IMR-90 (cell line): ENCODE data around the gene ZFR2. TPM values are rescaled to one million over a fixed set of nuclear protein-coding genes. Genes with fewer than 3 reads are reported as not detected.

Source experiments
- ATAC-seq: fragments of 200-7000 bp; cut with Tn5 transposase; 2 replicates; pipeline ENCODE4 v1.9.1; 2020; ENCODE audit warnings: low read depth, mild to moderate bottlenecking, moderate library complexity
- BruUV-seq: library from RNA; stranded (reverse); fragments of 400-500 nt; replicated peaks from 2 replicates; lab custom pipeline; 2021; lab: Mats Ljungman, UMichigan
- CTCF ChIA-PET: fragments of 300-600 bp; formaldehyde crosslinking; extraction: SDS; loops from one replicate; lab custom pipeline; 2021; ENCODE audit warnings: antibody characterized with exemption; lab: Yijun Ruan, JAX
- POLR2A ChIA-PET: fragments of 300-600 bp; sonication (Branson Sonifier 250); formaldehyde crosslinking; loops from one replicate; lab custom pipeline; 2022; ENCODE audit warnings: antibody characterized with exemption; ENCODE audit not compliant: unreplicated experiment; lab: Charles Lee
- DNase-seq: peaks from one replicate; pipeline ENCODE4 v3.0.0; 2013
- H2AFZ ChIP-seq: replicated peaks from 2 replicates; pipeline ENCODE3; 2013; ENCODE audit warnings: low read length, mild to moderate bottlenecking; ENCODE audit not compliant: poor library complexity
- H2AK5ac ChIP-seq: 2 replicates; pipeline ENCODE4 v1.6.1; 2013; ENCODE audit warnings: low read depth, low read length, inconsistent platforms
- H2AK9ac ChIP-seq: replicated peaks from 2 replicates; pipeline ENCODE3; 2013; ENCODE audit warnings: mild to moderate bottlenecking, low read depth, low read length, moderate library complexity; ENCODE audit not compliant: poor library complexity
- H2BK120ac ChIP-seq: 2 replicates; pipeline ENCODE4 v1.6.1; 2013; ENCODE audit warnings: low read depth, low read length, inconsistent platforms
- H2BK15ac ChIP-seq: 3 replicates; pipeline ENCODE4 v1.6.1; 2013; ENCODE audit warnings: low read depth, low read length, inconsistent platforms
- H2BK20ac ChIP-seq: 2 replicates; pipeline ENCODE4 v1.6.1; 2013; ENCODE audit warnings: low read depth, mild to moderate bottlenecking, inconsistent platforms, low read length, moderate library complexity
- H2BK5ac ChIP-seq: 2 replicates; pipeline ENCODE4 v1.6.1; 2013; ENCODE audit warnings: mild to moderate bottlenecking, low read depth, low read length, inconsistent platforms; ENCODE audit not compliant: poor library complexity, severe bottlenecking
- H3K14ac ChIP-seq: replicated peaks from 2 replicates; pipeline ENCODE4 v1.6.1; 2013; ENCODE audit warnings: low read depth, low read length, inconsistent platforms
- H3K18ac ChIP-seq: 2 replicates; pipeline ENCODE4 v1.6.1; 2013; ENCODE audit warnings: low read depth, low read length, control low read depth
- H3K23ac ChIP-seq: 2 replicates; pipeline ENCODE4 v1.6.1; 2013; ENCODE audit warnings: low read depth, low read length, inconsistent platforms
- H3K27ac ChIP-seq: 2 replicates; pipeline ENCODE4 v1.5.1; 2013; ENCODE audit warnings: mild to moderate bottlenecking, control low read depth, low read length; ENCODE audit not compliant: insufficient read depth
- H3K27me3 ChIP-seq: 2 replicates; pipeline ENCODE4 v1.6.1; 2013; ENCODE audit warnings: low read length; ENCODE audit not compliant: control insufficient read depth, insufficient read depth
- H3K36me3 ChIP-seq: 2 replicates; pipeline ENCODE4 v1.6.1; 2013; ENCODE audit warnings: low read length, mixed read lengths; ENCODE audit not compliant: control insufficient read depth, insufficient read depth
- H3K4ac ChIP-seq: 2 replicates; pipeline ENCODE4 v1.6.1; 2013; ENCODE audit warnings: low read depth, low read length, inconsistent platforms
- H3K4me1 ChIP-seq: 2 replicates; pipeline ENCODE4 v1.6.1; 2013; ENCODE audit warnings: low read length, mixed read lengths; ENCODE audit not compliant: control insufficient read depth, insufficient read depth
- H3K4me2 ChIP-seq: 2 replicates; pipeline ENCODE4 v1.6.1; 2013; ENCODE audit warnings: low read depth, mild to moderate bottlenecking, control low read depth, low read length, moderate library complexity
- H3K4me3 ChIP-seq: 2 replicates; pipeline ENCODE4 v1.5.1; 2013; ENCODE audit warnings: low read depth, mild to moderate bottlenecking, control low read depth, low read length, moderate library complexity; ENCODE audit not compliant: insufficient read depth
- H3K56ac ChIP-seq: 2 replicates; pipeline ENCODE4 v1.6.1; 2013; ENCODE audit warnings: low read length, inconsistent platforms; ENCODE audit not compliant: insufficient read depth; ENCODE audit errors: extremely low read depth
- H3K79me1 ChIP-seq, 2 experiments: 2 replicates each; pipeline ENCODE4 v1.6.1; 2013; ENCODE audit warnings: low read length in 2 of 2, inconsistent platforms in 1 of 2, low read depth in 1 of 2
- H3K9ac ChIP-seq: 2 replicates; pipeline ENCODE4 v1.6.1; 2013; ENCODE audit warnings: low read depth, low read length, control low read depth
- H3K9me1 ChIP-seq: 2 replicates; pipeline ENCODE4 v1.6.1; 2013; ENCODE audit warnings: low read length, inconsistent platforms; ENCODE audit not compliant: insufficient read depth
- H3K9me3 ChIP-seq: 2 replicates; pipeline ENCODE4 v1.6.1; 2013; ENCODE audit warnings: low read length; ENCODE audit not compliant: control insufficient read depth, insufficient read depth
- H4K20me1 ChIP-seq: 2 replicates; pipeline ENCODE4 v1.6.1; 2013; ENCODE audit warnings: low read length, inconsistent platforms; ENCODE audit not compliant: insufficient read depth
- H4K5ac ChIP-seq: 2 replicates; pipeline ENCODE4 v1.6.1; 2013; ENCODE audit warnings: mild to moderate bottlenecking, low read depth, low read length, control low read depth
- H4K8ac ChIP-seq, 2 experiments: 2 replicates each; pipeline ENCODE4 v1.6.1; 2013; ENCODE audit warnings: low read depth in 2 of 2, low read length in 2 of 2, control low read depth in 1 of 2, inconsistent platforms in 1 of 2
- H4K91ac ChIP-seq: 2 replicates; pipeline ENCODE4 v1.6.1; 2013; ENCODE audit warnings: low read depth, low read length, inconsistent platforms; ENCODE audit not compliant: insufficient read depth
- BHLHE40 ChIP-seq: fragments of 150-350 bp; IDR thresholded peaks from 2 replicates; pipeline ENCODE4 v1.6.1; 2016; ENCODE audit warnings: mild to moderate bottlenecking, low read depth, low read length
- CEBPB ChIP-seq: IDR thresholded peaks from 2 replicates; pipeline ENCODE4 v1.6.1; 2012; ENCODE audit warnings: low read depth, low read length, improper control_type of control experiment
- CHD1 ChIP-seq: IDR thresholded peaks from 2 replicates; pipeline ENCODE4 v1.6.1; 2012; ENCODE audit warnings: low read depth, low read length, improper control_type of control experiment
- FOS ChIP-seq: fragments of 150-350 bp; IDR thresholded peaks from 2 replicates; pipeline ENCODE4 v1.6.1; 2016; ENCODE audit warnings: low read depth, low read length
- MAFK ChIP-seq: IDR thresholded peaks from 2 replicates; pipeline ENCODE4 v1.6.1; 2012; ENCODE audit warnings: low read depth, low read length, improper control_type of control experiment
- MAZ ChIP-seq: IDR thresholded peaks from 2 replicates; pipeline ENCODE4 v1.6.1; 2012; ENCODE audit warnings: low read depth, mild to moderate bottlenecking, low read length, improper control_type of control experiment, moderate library complexity, borderline replicate concordance
- MXI1 ChIP-seq: IDR thresholded peaks from 2 replicates; pipeline ENCODE4 v1.6.1; 2012; ENCODE audit warnings: low read depth, mild to moderate bottlenecking, low read length, moderate library complexity, borderline replicate concordance
- NFE2L2 ChIP-seq: fragments of 150-350 bp; IDR thresholded peaks from 2 replicates; pipeline ENCODE4 v1.6.1; 2016; ENCODE audit warnings: low read depth, mild to moderate bottlenecking, low read length
- POLR2A ChIP-seq: IDR thresholded peaks from 2 replicates; pipeline ENCODE4 v1.6.1; 2012; ENCODE audit warnings: mild to moderate bottlenecking, low read depth, low read length
- RAD21 ChIP-seq: IDR thresholded peaks from 2 replicates; pipeline ENCODE4 v1.6.1; 2012; ENCODE audit warnings: low read length, improper control_type of control experiment
- RCOR1 ChIP-seq: IDR thresholded peaks from 2 replicates; pipeline ENCODE4 v1.6.1; 2012; ENCODE audit warnings: mild to moderate bottlenecking, low read length, improper control_type of control experiment; ENCODE audit not compliant: insufficient replicate concordance
- RFX5 ChIP-seq: IDR thresholded peaks from 2 replicates; pipeline ENCODE4 v1.8.0; 2012; ENCODE audit warnings: low read depth, mild to moderate bottlenecking, low read length, moderate library complexity
- SMC3 ChIP-seq: fragments of 150-350 bp; IDR thresholded peaks from 2 replicates; pipeline ENCODE4 v1.6.1; 2016; ENCODE audit warnings: low read depth, mild to moderate bottlenecking, antibody characterized with exemption, low read length, moderate library complexity
- WGBS, 2 experiments: methylation state at CpG; one replicate each; pipeline versions ENCODE4 v1.1.5 to v1.1.7; 2013; ENCODE audit warnings: missing lambda C conversion rate in 2 of 2; ENCODE audit not compliant: insufficient read length in 1 of 2; ENCODE audit errors: extremely low coverage in 2 of 2; 5-methylcytosine and 5-hydroxymethylcytosine counted together
- dilution Hi-C: fragments of 300-500 bp; cut with HindIII; formaldehyde crosslinking; loops from one replicate; pipeline ENCODE4 v1.14.3; 2018; ENCODE audit warnings: low sequenced_read_pairs; ENCODE audit not compliant: unreplicated experiment
- in situ Hi-C: fragments of 300-500 bp; cut with MboI; formaldehyde crosslinking; loops from 3 replicates; pipeline ENCODE4 v1.14.3; 2019; ENCODE audit warnings: low sequenced_read_pairs, inconsistent platforms, mixed read lengths
- intact Hi-C: fragments of 100-400 bp; cut with micrococcal nuclease; formaldehyde crosslinking; loops from 2 replicates; pipeline ENCODE4 v1.10.0; 2022
- polyA plus RNA-seq, 3 experiments: library from polyadenylated mRNA; depleted of rRNA; stranded (reverse); fragments of >200 nt; gene quantifications; 2 replicates each; pipeline ENCODE4 v1.2.3, GENCODE V29; 2012; ENCODE audit warnings: low replicate concordance in 1 of 3
- total RNA-seq: library from RNA; depleted of rRNA; stranded (reverse); fragments of >200 nt; gene quantifications from 2 replicates; pipeline ENCODE4 v1.2.3, GENCODE V29; 2012
- TF ChIP-seq, protein P1 (sequence below): fragments of 150-350 bp; IDR thresholded peaks from 2 replicates; pipeline ENCODE4 v1.6.1; 2017; ENCODE audit warnings: mild to moderate bottlenecking, antibody characterized with exemption, low read length, low read depth
- TF ChIP-seq, protein P2 (sequence below): conservative IDR thresholded peaks from 2 replicates; pipeline ENCODE4 v1.5.1; 2012; ENCODE audit warnings: mild to moderate bottlenecking, low read depth, low read length, improper control_type of control experiment
- TF ChIP-seq, protein P3 (sequence below): fragments of 150-350 bp; IDR thresholded peaks from 2 replicates; pipeline ENCODE4 v1.6.1; 2016; ENCODE audit warnings: low read depth, mild to moderate bottlenecking, low read length, moderate library complexity, borderline replicate concordance

Gene ZFR2
- total and polyA plus RNA-seq, 2 of the 4 experiments (the other 2 are of a cell fraction) = 0.19 TPM; not detected in 1

DNA sequence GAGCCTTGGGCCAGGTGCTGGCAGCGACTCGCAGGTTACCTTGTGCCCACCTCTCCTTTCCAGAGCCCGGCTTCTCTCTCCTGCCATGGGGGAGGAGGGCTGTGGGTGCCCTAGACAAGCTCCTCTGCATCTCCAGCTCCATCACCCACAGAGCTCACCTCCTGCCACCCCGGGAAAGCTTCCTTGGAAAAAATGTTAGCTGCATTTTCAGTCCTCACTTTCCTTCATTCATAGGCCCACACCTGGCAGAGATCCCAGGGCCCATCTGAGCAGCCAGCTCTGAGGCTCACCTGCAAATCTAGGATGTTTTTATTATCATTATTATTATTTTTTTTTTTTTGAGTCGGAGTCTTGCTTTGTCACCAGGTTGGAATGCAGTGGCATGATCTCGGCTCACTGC, 36.8 kb downstream of the ZFR2 start:
- no peak overlapping the region for H3K27ac ChIP-seq
- no peak overlapping the region for H4K5ac ChIP-seq
- peaks cover 18% of the 10 kb centered on the region for H3K27me3 ChIP-seq
- H3K4me3 ChIP-seq = no peak overlapping the region
- dilution Hi-C loops (no loop called here), intact Hi-C loops (no loop called here), in situ Hi-C loops (no loop called here)
- DNase-seq (no peak), ATAC-seq (no peak)
- no peaks in the 10 kb centered on the region for H3K9me3 ChIP-seq
- H3K9ac ChIP-seq = no peak overlapping the region
- H3K79me1 ChIP-seq = no peaks in the 10 kb centered on the region
- no peaks in the 10 kb centered on the region for H3K36me3 ChIP-seq
- no CpG with 5 or more reads among the region's 6 CpGs for WGBS, 2 experiments
- H3K9me1 ChIP-seq = no peaks in the 10 kb centered on the region
- no peak overlapping the region for H2AFZ ChIP-seq
- H2BK15ac ChIP-seq = no peak overlapping the region
- BruUV-seq = no TSS peak
- no peaks in the 10 kb centered on the region for H3K4me1 ChIP-seq
- H3K4ac ChIP-seq = no peak overlapping the region
- no peak overlapping the region for H4K8ac ChIP-seq
- no peak overlapping the region for H3K18ac ChIP-seq
- no peak overlapping the region for H3K56ac ChIP-seq
- H2BK120ac ChIP-seq = no peak overlapping the region
- H2AK5ac ChIP-seq = no peak overlapping the region
- ChIA-PET POLR2A (no interaction called here), CTCF (interaction anchor here (1.2 kb wide), 1 partner anchor 10 kb away, joined by 7 read pairs; no protein-coding TSS in a partner anchor)
- no peak overlapping the region for H2BK20ac ChIP-seq
- H2BK5ac ChIP-seq = no peak overlapping the region
- no peak overlapping the region for H3K14ac ChIP-seq
- H4K91ac ChIP-seq = no peak overlapping the region
- TF ChIP-seq, protein P1, sequence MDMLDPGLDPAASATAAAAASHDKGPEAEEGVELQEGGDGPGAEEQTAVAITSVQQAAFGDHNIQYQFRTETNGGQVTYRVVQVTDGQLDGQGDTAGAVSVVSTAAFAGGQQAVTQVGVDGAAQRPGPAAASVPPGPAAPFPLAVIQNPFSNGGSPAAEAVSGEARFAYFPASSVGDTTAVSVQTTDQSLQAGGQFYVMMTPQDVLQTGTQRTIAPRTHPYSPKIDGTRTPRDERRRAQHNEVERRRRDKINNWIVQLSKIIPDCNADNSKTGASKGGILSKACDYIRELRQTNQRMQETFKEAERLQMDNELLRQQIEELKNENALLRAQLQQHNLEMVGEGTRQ = no peak
- TF ChIP-seq SMC3 (no peak), FOS (no peak), RAD21 (no peak), RCOR1 (no peak), BHLHE40 (no peak), CHD1 (no peak), MAFK (no peak), POLR2A (no peak), RFX5 (no peak), NFE2L2 (no peak), MAZ (no peak), CEBPB (no peak), MXI1 (no peak)
- TF ChIP-seq, protein P2, sequence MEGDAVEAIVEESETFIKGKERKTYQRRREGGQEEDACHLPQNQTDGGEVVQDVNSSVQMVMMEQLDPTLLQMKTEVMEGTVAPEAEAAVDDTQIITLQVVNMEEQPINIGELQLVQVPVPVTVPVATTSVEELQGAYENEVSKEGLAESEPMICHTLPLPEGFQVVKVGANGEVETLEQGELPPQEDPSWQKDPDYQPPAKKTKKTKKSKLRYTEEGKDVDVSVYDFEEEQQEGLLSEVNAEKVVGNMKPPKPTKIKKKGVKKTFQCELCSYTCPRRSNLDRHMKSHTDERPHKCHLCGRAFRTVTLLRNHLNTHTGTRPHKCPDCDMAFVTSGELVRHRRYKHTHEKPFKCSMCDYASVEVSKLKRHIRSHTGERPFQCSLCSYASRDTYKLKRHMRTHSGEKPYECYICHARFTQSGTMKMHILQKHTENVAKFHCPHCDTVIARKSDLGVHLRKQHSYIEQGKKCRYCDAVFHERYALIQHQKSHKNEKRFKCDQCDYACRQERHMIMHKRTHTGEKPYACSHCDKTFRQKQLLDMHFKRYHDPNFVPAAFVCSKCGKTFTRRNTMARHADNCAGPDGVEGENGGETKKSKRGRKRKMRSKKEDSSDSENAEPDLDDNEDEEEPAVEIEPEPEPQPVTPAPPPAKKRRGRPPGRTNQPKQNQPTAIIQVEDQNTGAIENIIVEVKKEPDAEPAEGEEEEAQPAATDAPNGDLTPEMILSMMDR = no peak
- TF ChIP-seq, protein P3, sequence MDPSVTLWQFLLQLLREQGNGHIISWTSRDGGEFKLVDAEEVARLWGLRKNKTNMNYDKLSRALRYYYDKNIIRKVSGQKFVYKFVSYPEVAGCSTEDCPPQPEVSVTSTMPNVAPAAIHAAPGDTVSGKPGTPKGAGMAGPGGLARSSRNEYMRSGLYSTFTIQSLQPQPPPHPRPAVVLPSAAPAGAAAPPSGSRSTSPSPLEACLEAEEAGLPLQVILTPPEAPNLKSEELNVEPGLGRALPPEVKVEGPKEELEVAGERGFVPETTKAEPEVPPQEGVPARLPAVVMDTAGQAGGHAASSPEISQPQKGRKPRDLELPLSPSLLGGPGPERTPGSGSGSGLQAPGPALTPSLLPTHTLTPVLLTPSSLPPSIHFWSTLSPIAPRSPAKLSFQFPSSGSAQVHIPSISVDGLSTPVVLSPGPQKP = no peak
- H2AK9ac ChIP-seq = no peak overlapping the region
- no peak overlapping the region for H3K4me2 ChIP-seq
- H3K23ac ChIP-seq = no peak overlapping the region
- no peaks in the 10 kb centered on the region for H4K20me1 ChIP-seq
